HepG2 (cell line): ENCODE data around the gene PDE1C. TPM values are rescaled to one million over a fixed set of nuclear protein-coding genes. Genes with fewer than 3 reads are reported as not detected.

ENCODE experiments used
- ATAC-seq: fragments of 200-7000 bp; cut with Tn5 transposase; 3 replicates; pipeline ENCODE4 v1.9.1; 2020; ENCODE audit warnings: mild to moderate bottlenecking, moderate library complexity
- BruUV-seq: library from RNA; stranded (reverse); fragments of 400-500 nt; replicated peaks from 2 replicates; lab custom pipeline; 2021; lab: Mats Ljungman, UMichigan
- CTCF ChIA-PET: fragments of 300-600 bp; formaldehyde crosslinking; extraction: SDS; loops from one replicate; lab custom pipeline; 2021; ENCODE audit warnings: low total read pairs, inconsistent platforms, low intra/inter-chr PET ratio; lab: Yijun Ruan, JAX
- POLR2A ChIA-PET: fragments of 350-600 bp; sonication (Branson Sonifier 250); formaldehyde crosslinking; loops from one replicate; lab custom pipeline; 2020; ENCODE audit warnings: antibody characterized with exemption, inconsistent platforms; lab: Yijun Ruan, JAX
- DNase-seq: peaks from one replicate; pipeline ENCODE4 v3.0.0-alpha.2; 2015; ENCODE audit warnings: low spot score
- FAIRE-seq: peaks from 3 replicates; lab custom pipeline; 2011; peaks lifted over from hg19 to GRCh38; lab: Jason Lieb, UNC
- H2AFZ ChIP-seq: one replicate; pipeline ENCODE4 v1.6.1; 2011; ENCODE audit warnings: low read length, inconsistent platforms
- H3K27ac ChIP-seq: fragments of 300-600 bp; 3 replicates; pipeline ENCODE4 v1.8.0; 2011; ENCODE audit warnings: mixed run types, mild to moderate bottlenecking, mixed read lengths, low read length, inconsistent platforms; ENCODE audit not compliant: insufficient read depth; ENCODE audit errors: extremely low read length
- H3K27me3 ChIP-seq, 2 experiments: fragments of 200-600 bp in 1 of 2; 2 replicates in 1 of 2; 3 replicates in 1 of 2; pipeline versions ENCODE4 v1.6.0 to v1.8.0; 2011; ENCODE audit warnings: low read length in 2 of 2, mild to moderate bottlenecking in 2 of 2, moderate library complexity in 2 of 2, inconsistent platforms in 1 of 2; ENCODE audit not compliant: insufficient read depth in 2 of 2, control insufficient read depth in 1 of 2
- H3K36me3 ChIP-seq, 2 experiments: fragments of 200-600 bp in 1 of 2; replicated peaks in 1 of 2; 2 replicates in 1 of 2; 3 replicates in 1 of 2; pipeline versions ENCODE4 v1.5.1 to v1.8.0; 2011; ENCODE audit warnings: low read length in 2 of 2, inconsistent platforms in 1 of 2; ENCODE audit not compliant: insufficient read depth in 2 of 2, control insufficient read depth in 1 of 2
- H3K4me1 ChIP-seq: 2 replicates; pipeline ENCODE4 v1.5.1; 2012; ENCODE audit warnings: low read length, inconsistent platforms; ENCODE audit not compliant: insufficient read depth
- H3K4me2 ChIP-seq: 2 replicates; pipeline ENCODE4 v1.6.0; 2011; ENCODE audit warnings: low read depth, low read length, inconsistent platforms
- H3K4me3 ChIP-seq, 3 experiments: fragments of 200-600 bp in 1 of 3; sonication (generic), shearing (Covaris generic) in 1 of 3; replicated peaks in 1 of 3; 2 replicates each; pipeline ENCODE4 v1.5.1; 2011 to 2016; ENCODE audit warnings: low read length in 3 of 3, inconsistent platforms in 2 of 3, low read depth in 2 of 3, mild to moderate bottlenecking in 2 of 3, control low read depth in 1 of 3, mixed read lengths in 1 of 3; ENCODE audit not compliant: insufficient read depth in 1 of 3
- H3K79me2 ChIP-seq: one replicate; pipeline ENCODE4 v1.6.1; 2011; ENCODE audit warnings: low read length, inconsistent platforms; ENCODE audit not compliant: insufficient read depth
- H3K9ac ChIP-seq: 2 replicates; pipeline ENCODE4 v1.6.0; 2011; ENCODE audit warnings: mild to moderate bottlenecking, low read depth, low read length, inconsistent platforms; ENCODE audit not compliant: insufficient read depth
- H3K9me3 ChIP-seq: 2 replicates; pipeline ENCODE4 v1.5.1; 2012; ENCODE audit warnings: mild to moderate bottlenecking, low read length
- H4K20me1 ChIP-seq: 2 replicates; pipeline ENCODE4 v1.6.0; 2011; ENCODE audit warnings: inconsistent platforms, mild to moderate bottlenecking, low read length, moderate library complexity; ENCODE audit not compliant: insufficient read depth
- KDM4B ChIP-seq: sonication (generic); formaldehyde crosslinking; IDR thresholded peaks from 2 replicates; pipeline ENCODE4 v1.4.0; 2020; ENCODE audit warnings: missing genetic modification reagents
- ZNF260 ChIP-seq: sonication (generic); formaldehyde crosslinking; IDR thresholded peaks from 2 replicates; pipeline ENCODE4 v1.4.0; 2020; ENCODE audit warnings: missing genetic modification reagents, low read depth, mild to moderate bottlenecking, borderline replicate concordance
- ZSCAN30 ChIP-seq: sonication (generic); formaldehyde crosslinking; IDR thresholded peaks from 2 replicates; pipeline ENCODE4 v1.5.0; 2020; ENCODE audit warnings: mild to moderate bottlenecking, missing genetic modification reagents
- in situ Hi-C: cut with HindIII; loops from 2 replicates; pipeline ENCODE4 v1.10.0; 2017; ENCODE audit warnings: low pct_unique_long_range_greater_than_20kb; ENCODE audit not compliant: extremely low pct_ligation_motif_present
- intact Hi-C: fragments of 100-400 bp; cut with micrococcal nuclease; formaldehyde crosslinking; loops from one replicate; pipeline ENCODE4 v1.10.0; 2022; ENCODE audit not compliant: unreplicated experiment
- polyA plus RNA-seq, 8 experiments: library from polyadenylated mRNA; depleted of rRNA in 3 of 8; stranded (reverse) in 7 of 8; unstranded in 1 of 8; fragments of >200 nt; fragmentation: Illumina TruSeq in 4 of 8; extraction: Trizol in 4 of 8; gene quantifications; 2 replicates each; pipeline versions ENCODE4 v1.2.1 to v1.2.3, GENCODE V29; 2011 to 2016; ENCODE audit warnings: low read depth in 4 of 8, missing spikeins in 1 of 8, mixed read lengths in 1 of 8; ENCODE audit not compliant: insufficient read depth in 1 of 8
- total RNA-seq, 5 experiments: library from RNA; depleted of rRNA; stranded (reverse); fragments of >200 nt; fragmentation: Illumina TruSeq; extraction: Trizol; gene quantifications; 2 replicates each; pipeline ENCODE4 v1.2.3, GENCODE V29; 2016; ENCODE audit warnings: low read depth in 1 of 5
- TF ChIP-seq, protein P1 (sequence below): sonication (generic); formaldehyde crosslinking; IDR thresholded peaks from 2 replicates; pipeline ENCODE4 v1.4.0; 2020; ENCODE audit warnings: missing genetic modification reagents, borderline replicate concordance
- TF ChIP-seq, protein P2 (sequence below): sonication (generic); formaldehyde crosslinking; IDR thresholded peaks from 2 replicates; pipeline ENCODE4 v1.4.0; 2020; ENCODE audit warnings: mild to moderate bottlenecking, low read depth, missing genetic modification reagents
- TF ChIP-seq, protein P3 (sequence below): sonication (generic); formaldehyde crosslinking; IDR thresholded peaks from 2 replicates; pipeline ENCODE4 v1.4.0; 2020; ENCODE audit warnings: mild to moderate bottlenecking, missing genetic modification reagents
- TF ChIP-seq, protein P4 (sequence below): sonication (generic); formaldehyde crosslinking; IDR thresholded peaks from 2 replicates; pipeline ENCODE4 v1.4.0; 2020; ENCODE audit warnings: missing genetic modification reagents, mild to moderate bottlenecking, borderline replicate concordance
- TF ChIP-seq, protein P5 (sequence below): sonication (generic); formaldehyde crosslinking; IDR thresholded peaks from 2 replicates; pipeline ENCODE4 v1.4.0; 2020; ENCODE audit warnings: mild to moderate bottlenecking, missing genetic modification reagents, borderline replicate concordance

The PDE1C gene
- total and polyA plus RNA-seq, 2 of the 13 experiments (the other 11 are each of a cell fraction or from before 2014, with no cell fraction given) = not detected

DNA sequence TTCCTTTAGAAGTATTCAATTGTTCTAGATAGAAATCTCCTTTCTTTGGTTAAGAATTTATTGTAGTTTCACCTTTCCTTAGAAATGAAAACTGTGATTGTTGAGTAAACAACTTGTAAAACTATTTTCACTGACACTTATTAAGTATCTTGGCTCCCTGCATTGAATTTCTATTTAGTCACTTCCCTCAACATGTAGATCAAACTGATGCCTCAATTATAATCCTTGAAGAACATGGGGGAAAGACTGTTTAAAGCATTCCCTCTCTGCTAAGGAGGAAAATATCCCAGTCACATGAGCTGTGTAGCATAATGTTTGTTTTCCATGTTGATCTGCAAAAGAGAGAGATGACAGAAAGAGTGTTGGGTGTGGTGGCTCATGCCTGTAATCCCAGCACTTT lies 99.7 kb downstream of the PDE1C start:
- in situ Hi-C loops = no loop called here
- H4K20me1 ChIP-seq = no peaks in the 10 kb centered on the region
- no peaks in the 10 kb centered on the region for H3K9me3 ChIP-seq
- H3K4me3 ChIP-seq = no peak overlapping the region
- POLR2A ChIA-PET = no interaction called here
- DNase-seq (no peak), FAIRE-seq (no peak)
- H2AFZ ChIP-seq = no peak overlapping the region
- no peak overlapping the region for H3K27ac ChIP-seq
- H3K27me3 ChIP-seq = no peaks in the 10 kb centered on the region
- H3K9ac ChIP-seq = no peak overlapping the region
- H3K36me3 ChIP-seq = no peaks in the 10 kb centered on the region
- no peaks in the 10 kb centered on the region for H3K79me2 ChIP-seq
- no TSS peak for BruUV-seq
- no peak for TF ChIP-seq KDM4B (CRISPR knock-in tag)
- TF ChIP-seq, protein P1, sequence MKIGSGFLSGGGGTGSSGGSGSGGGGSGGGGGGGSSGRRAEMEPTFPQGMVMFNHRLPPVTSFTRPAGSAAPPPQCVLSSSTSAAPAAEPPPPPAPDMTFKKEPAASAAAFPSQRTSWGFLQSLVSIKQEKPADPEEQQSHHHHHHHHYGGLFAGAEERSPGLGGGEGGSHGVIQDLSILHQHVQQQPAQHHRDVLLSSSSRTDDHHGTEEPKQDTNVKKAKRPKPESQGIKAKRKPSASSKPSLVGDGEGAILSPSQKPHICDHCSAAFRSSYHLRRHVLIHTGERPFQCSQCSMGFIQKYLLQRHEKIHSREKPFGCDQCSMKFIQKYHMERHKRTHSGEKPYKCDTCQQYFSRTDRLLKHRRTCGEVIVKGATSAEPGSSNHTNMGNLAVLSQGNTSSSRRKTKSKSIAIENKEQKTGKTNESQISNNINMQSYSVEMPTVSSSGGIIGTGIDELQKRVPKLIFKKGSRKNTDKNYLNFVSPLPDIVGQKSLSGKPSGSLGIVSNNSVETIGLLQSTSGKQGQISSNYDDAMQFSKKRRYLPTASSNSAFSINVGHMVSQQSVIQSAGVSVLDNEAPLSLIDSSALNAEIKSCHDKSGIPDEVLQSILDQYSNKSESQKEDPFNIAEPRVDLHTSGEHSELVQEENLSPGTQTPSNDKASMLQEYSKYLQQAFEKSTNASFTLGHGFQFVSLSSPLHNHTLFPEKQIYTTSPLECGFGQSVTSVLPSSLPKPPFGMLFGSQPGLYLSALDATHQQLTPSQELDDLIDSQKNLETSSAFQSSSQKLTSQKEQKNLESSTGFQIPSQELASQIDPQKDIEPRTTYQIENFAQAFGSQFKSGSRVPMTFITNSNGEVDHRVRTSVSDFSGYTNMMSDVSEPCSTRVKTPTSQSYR (CRISPR knock-in tag) = no peak
- TF ChIP-seq, protein P2, sequence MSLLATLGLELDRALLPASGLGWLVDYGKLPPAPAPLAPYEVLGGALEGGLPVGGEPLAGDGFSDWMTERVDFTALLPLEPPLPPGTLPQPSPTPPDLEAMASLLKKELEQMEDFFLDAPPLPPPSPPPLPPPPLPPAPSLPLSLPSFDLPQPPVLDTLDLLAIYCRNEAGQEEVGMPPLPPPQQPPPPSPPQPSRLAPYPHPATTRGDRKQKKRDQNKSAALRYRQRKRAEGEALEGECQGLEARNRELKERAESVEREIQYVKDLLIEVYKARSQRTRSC (CRISPR knock-in tag) = no peak
- TF ChIP-seq, protein P3, sequence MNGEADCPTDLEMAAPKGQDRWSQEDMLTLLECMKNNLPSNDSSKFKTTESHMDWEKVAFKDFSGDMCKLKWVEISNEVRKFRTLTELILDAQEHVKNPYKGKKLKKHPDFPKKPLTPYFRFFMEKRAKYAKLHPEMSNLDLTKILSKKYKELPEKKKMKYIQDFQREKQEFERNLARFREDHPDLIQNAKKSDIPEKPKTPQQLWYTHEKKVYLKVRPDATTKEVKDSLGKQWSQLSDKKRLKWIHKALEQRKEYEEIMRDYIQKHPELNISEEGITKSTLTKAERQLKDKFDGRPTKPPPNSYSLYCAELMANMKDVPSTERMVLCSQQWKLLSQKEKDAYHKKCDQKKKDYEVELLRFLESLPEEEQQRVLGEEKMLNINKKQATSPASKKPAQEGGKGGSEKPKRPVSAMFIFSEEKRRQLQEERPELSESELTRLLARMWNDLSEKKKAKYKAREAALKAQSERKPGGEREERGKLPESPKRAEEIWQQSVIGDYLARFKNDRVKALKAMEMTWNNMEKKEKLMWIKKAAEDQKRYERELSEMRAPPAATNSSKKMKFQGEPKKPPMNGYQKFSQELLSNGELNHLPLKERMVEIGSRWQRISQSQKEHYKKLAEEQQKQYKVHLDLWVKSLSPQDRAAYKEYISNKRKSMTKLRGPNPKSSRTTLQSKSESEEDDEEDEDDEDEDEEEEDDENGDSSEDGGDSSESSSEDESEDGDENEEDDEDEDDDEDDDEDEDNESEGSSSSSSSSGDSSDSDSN (CRISPR knock-in tag) = no peak
- TF ChIP-seq ZSCAN30 (CRISPR knock-in tag) = no peak
- TF ChIP-seq, protein P4, sequence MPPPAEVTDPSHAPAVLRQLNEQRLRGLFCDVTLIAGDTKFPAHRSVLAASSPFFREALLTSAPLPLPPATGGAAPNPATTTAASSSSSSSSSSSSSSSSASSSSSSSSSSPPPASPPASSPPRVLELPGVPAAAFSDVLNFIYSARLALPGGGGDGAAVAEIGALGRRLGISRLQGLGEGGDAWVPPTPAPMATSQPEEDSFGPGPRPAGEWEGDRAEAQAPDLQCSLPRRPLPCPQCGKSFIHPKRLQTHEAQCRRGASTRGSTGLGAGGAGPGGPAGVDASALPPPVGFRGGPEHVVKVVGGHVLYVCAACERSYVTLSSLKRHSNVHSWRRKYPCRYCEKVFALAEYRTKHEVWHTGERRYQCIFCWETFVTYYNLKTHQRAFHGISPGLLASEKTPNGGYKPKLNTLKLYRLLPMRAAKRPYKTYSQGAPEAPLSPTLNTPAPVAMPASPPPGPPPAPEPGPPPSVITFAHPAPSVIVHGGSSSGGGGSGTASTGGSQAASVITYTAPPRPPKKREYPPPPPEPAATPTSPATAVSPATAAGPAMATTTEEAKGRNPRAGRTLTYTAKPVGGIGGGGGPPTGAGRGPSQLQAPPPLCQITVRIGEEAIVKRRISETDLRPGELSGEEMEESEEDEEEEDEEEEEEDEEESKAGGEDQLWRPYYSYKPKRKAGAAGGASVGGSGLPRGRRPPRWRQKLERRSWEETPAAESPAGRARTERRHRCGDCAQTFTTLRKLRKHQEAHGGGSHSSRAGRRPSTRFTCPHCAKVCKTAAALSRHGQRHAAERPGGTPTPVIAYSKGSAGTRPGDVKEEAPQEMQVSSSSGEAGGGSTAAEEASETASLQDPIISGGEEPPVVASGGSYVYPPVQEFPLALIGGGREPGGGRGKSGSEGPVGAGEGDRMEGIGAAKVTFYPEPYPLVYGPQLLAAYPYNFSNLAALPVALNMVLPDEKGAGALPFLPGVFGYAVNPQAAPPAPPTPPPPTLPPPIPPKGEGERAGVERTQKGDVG = no peak
- TF ChIP-seq, protein P5, sequence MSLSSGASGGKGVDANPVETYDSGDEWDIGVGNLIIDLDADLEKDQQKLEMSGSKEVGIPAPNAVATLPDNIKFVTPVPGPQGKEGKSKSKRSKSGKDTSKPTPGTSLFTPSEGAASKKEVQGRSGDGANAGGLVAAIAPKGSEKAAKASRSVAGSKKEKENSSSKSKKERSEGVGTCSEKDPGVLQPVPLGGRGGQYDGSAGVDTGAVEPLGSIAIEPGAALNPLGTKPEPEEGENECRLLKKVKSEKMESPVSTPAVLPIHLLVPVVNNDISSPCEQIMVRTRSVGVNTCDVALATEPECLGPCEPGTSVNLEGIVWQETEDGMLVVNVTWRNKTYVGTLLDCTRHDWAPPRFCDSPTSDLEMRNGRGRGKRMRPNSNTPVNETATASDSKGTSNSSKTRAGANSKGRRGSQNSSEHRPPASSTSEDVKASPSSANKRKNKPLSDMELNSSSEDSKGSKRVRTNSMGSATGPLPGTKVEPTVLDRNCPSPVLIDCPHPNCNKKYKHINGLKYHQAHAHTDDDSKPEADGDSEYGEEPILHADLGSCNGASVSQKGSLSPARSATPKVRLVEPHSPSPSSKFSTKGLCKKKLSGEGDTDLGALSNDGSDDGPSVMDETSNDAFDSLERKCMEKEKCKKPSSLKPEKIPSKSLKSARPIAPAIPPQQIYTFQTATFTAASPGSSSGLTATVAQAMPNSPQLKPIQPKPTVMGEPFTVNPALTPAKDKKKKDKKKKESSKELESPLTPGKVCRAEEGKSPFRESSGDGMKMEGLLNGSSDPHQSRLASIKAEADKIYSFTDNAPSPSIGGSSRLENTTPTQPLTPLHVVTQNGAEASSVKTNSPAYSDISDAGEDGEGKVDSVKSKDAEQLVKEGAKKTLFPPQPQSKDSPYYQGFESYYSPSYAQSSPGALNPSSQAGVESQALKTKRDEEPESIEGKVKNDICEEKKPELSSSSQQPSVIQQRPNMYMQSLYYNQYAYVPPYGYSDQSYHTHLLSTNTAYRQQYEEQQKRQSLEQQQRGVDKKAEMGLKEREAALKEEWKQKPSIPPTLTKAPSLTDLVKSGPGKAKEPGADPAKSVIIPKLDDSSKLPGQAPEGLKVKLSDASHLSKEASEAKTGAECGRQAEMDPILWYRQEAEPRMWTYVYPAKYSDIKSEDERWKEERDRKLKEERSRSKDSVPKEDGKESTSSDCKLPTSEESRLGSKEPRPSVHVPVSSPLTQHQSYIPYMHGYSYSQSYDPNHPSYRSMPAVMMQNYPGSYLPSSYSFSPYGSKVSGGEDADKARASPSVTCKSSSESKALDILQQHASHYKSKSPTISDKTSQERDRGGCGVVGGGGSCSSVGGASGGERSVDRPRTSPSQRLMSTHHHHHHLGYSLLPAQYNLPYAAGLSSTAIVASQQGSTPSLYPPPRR (CRISPR knock-in tag) = no peak
- no peak for TF ChIP-seq ZNF260 (CRISPR knock-in tag)
- TF ChIP-seq, all 625 proteins: peak for 0
- ATAC-seq = no peak
- intact Hi-C loops = no loop called here
- CTCF ChIA-PET = no interaction called here
- no peak overlapping the region for H3K4me2 ChIP-seq
- H3K4me1 ChIP-seq = no peaks in the 10 kb centered on the region
